Ovary (tissue), 9 donors: ENCODE results near the gene LUC7L3. TPM values are rescaled to one million over a fixed set of nuclear protein-coding genes. Genes with fewer than 3 reads are reported as not detected.
"Not testable (repeated sequence)": the region's sequence is repeated elsewhere in the genome, so short reads cannot be mapped to it uniquely, and the experiment has no call there.

Experiments
- DNase-seq, 5 donors: peaks; one replicate each; pipeline ENCODE4 v3.0.0-alpha.2; 2019 to 2020
- H3K27ac ChIP-seq, 2 donors: fragments of 200-600 bp; one replicate each; pipeline versions ENCODE4 v1.5.1 to v1.8.0; 2019 to 2022
- H3K27me3 ChIP-seq: fragments of 200-600 bp; one replicate; pipeline ENCODE4 v1.8.0; 2022
- H3K36me3 ChIP-seq: fragments of 200-600 bp; sonication (generic); one replicate; pipeline ENCODE4 v1.5.1; 2019
- H3K4me1 ChIP-seq: one replicate; pipeline ENCODE4 v1.8.1; 2013; ENCODE audit warnings: mild to moderate bottlenecking, moderate library complexity; ENCODE audit not compliant: insufficient read depth
- H3K4me3 ChIP-seq: fragments of 200-600 bp; sonication (generic); one replicate; pipeline ENCODE4 v1.5.1; 2017
- H3K9me3 ChIP-seq, 2 donors: fragments of 200-600 bp in 1 of 2; sonication (generic) in 1 of 2; one replicate each; pipeline versions ENCODE4 v1.5.1 to v1.8.1; 2013 to 2019; ENCODE audit warnings: mild to moderate bottlenecking in 1 of 2, moderate library complexity in 1 of 2
- CTCF ChIP-seq, 3 donors: fragments of 450-650 bp in 2 of 3; fragments of 200-600 bp in 1 of 3; IDR thresholded peaks; one replicate each; pipeline versions ENCODE4 v1.5.1 to v1.8.0; 2016 to 2022; ENCODE audit warnings: antibody characterized with exemption in 3 of 3, mild to moderate bottlenecking in 1 of 3
- EP300 ChIP-seq: sonication (generic); formaldehyde crosslinking; IDR thresholded peaks from one replicate; pipeline ENCODE4 v1.6.1; 2017; ENCODE audit warnings: antibody characterized with exemption
- POLR2A ChIP-seq: fragments of 450-650 bp; IDR thresholded peaks from one replicate; pipeline ENCODE4 v1.6.1; 2017; ENCODE audit warnings: antibody characterized with exemption, mild to moderate bottlenecking, moderate library complexity
- WGBS, 3 donors: extraction: QIAGEN DNeasy Blood & Tissue Kit in 1 of 3; methylation state at CpG; one replicate each; pipeline versions ENCODE4 v1.1.5 to v1.1.7; 2013 to 2017; 5-methylcytosine and 5-hydroxymethylcytosine counted together
- intact Hi-C, 4 donors: fragments of 100-400 bp; cut with DNase I; formaldehyde crosslinking; loops; one replicate each; pipeline versions ENCODE4 v1.11.0 to v1.15.1; 2022 to 2023
- polyA plus RNA-seq, 2 donors: library from polyadenylated mRNA; stranded (reverse); fragments of 200-250 nt in 1 of 2; fragments of 350-450 nt in 1 of 2; fragmentation: Illumina TruSeq in 1 of 2; extraction: RNeasy Lipid Tissue Mini Kit (QIAGEN cat#74804) in 1 of 2; gene quantifications; one replicate each; pipeline ENCODE4 v1.2.3, GENCODE V29; 2013 to 2014
- total RNA-seq, 7 donors: library from RNA; depleted of rRNA in 2 of 7; stranded (reverse); fragments of >200 nt in 2 of 7; fragmentation: NEBNext Ultra II Directional in 3 of 7; extraction: Animal tissue kit (Norgen Biotek cat#: 25700) in 3 of 7; gene quantifications; one replicate each; pipeline versions ENCODE4 v1.1.0 to v1.2.4, GENCODE V29; 2016 to 2023
- donor health status: DM: no; HTN: no; CAD: no; lungs with moderate emphysema.
- donor health status: DM: no; HTN: no; CAD: no.
- donor health status: Bipolar disorder and iron deficiency.
- donor health status: DM: yes; HTN: yes; CAD: no.
- donor health status: DM: no; HTN: no; CAD: no.
- donor health status: DM: yes; HTN: yes; CAD: no.

LUC7L3 gene
- total and polyA plus RNA-seq, 9 donors = 96.5 to 172 (median 139) TPM

- Histone ChIP-seq H3K9me3 (no peaks in the 10 kb centered on the region), H3K4me1 (peaks cover 4% of the 10 kb centered on the region), H3K27me3 (no peaks in the 10 kb centered on the region), H3K36me3 (no peaks in the 10 kb centered on the region), H3K4me3 (no peak overlapping the region), H3K27ac (no peak overlapping the region)
- 96 to 97% (median 97%) methylated on average over 5 of the region's 5 CpGs for WGBS, 3 donors
- TF ChIP-seq EP300 (no peak), POLR2A (no peak), CTCF (IDR thresholded peaks at IDR 0.05) (no peak)
- DNase-seq = peak in 1 of 5 donors; percentile 24
- intact Hi-C loops = loop anchor here in 3 of 4 donors (5.0 to 10.0 kb wide), 4 partner anchors 43 to 195 kb away; partner anchors contain the start of gene ABCC3 (in 1 of the 3)
Observed at GRCh38 chr17:50680126-50680525, 39.3 kb upstream of the LUC7L3 start.

- H3K4me3 ChIP-seq, H3K36me3 ChIP-seq, H3K9me3 ChIP-seq, H3K27ac ChIP-seq, H3K27me3 ChIP-seq, H3K4me1 ChIP-seq: not testable (repeated sequence)
- DNase-seq = peak in 1 of 5 donors; percentile 28
- intact Hi-C loops = loop anchor here in 3 of 4 donors (5.0 to 10.0 kb wide), 4 partner anchors 43 to 196 kb away; partner anchors contain the start of gene ABCC3 (in 1 of the 3)
- 69 to 73% (median 72%) methylated on average over 12 of the region's 12 CpGs for WGBS, 3 donors
Observed at GRCh38 chr17:50680543-50681262, 38.7 kb upstream of the LUC7L3 start.

- intact Hi-C loops = loop anchor here in 3 of 4 donors (5.0 to 10.0 kb wide), 4 partner anchors 44 to 197 kb away; partner anchors contain the start of gene ABCC3 (in 1 of the 3)
- Histone ChIP-seq H3K9me3 (no peaks in the 10 kb centered on the region), H3K4me1 (peaks cover 9% of the 10 kb centered on the region), H3K36me3 (no peaks in the 10 kb centered on the region), H3K27ac (no peak overlapping the region), H3K4me3 (no peak overlapping the region), H3K27me3 (no peaks in the 10 kb centered on the region)
- peak in 2 of 5 donors; percentile 59 to 71 for DNase-seq
- 55 to 59% (median 57%) methylated on average over 27 of the region's 27 CpGs for WGBS, 3 donors
- TF ChIP-seq CTCF (IDR thresholded peaks at IDR 0.05) = peak in 2 of 3 donors; percentile 63 to 64
- no peak for TF ChIP-seq EP300
Observed at GRCh38 chr17:50681263-50682200, 37.9 kb upstream of the LUC7L3 start.

- no peak for DNase-seq
- H3K9me3 ChIP-seq = no peaks in the 10 kb centered on the region
- intact Hi-C loops = loop anchor here in 3 of 4 donors (5.0 to 10.0 kb wide), 4 partner anchors 45 to 198 kb away; partner anchors contain the start of gene ABCC3 (in 1 of the 3)
- 78 to 87% (median 82%) methylated on average over 3 of the region's 3 CpGs for WGBS, 3 donors
- H3K36me3 ChIP-seq = no peaks in the 10 kb centered on the region
- H3K27me3 ChIP-seq = no peaks in the 10 kb centered on the region
- H3K4me1 ChIP-seq = peaks cover 12% of the 10 kb centered on the region
- no peak overlapping the region for H3K27ac ChIP-seq
- no peak overlapping the region for H3K4me3 ChIP-seq
- no peak for TF ChIP-seq EP300
Observed at GRCh38 chr17:50682441-50682840, 37.0 kb upstream of the LUC7L3 start.

GRCh38 chr17:50682938-50683337 lies 36.5 kb upstream of the LUC7L3 start:
- no peaks in the 10 kb centered on the region for H3K27me3 ChIP-seq
- 86 to 93% (median 90%) methylated on average over 3 of the region's 3 CpGs for WGBS, 3 donors

More at GRCh38 chr17:50682938-50683337, 36.5 kb upstream of the LUC7L3 start:
- Histone ChIP-seq H3K4me3 (no peak overlapping the region), H3K27ac (no peak overlapping the region), H3K4me1 (peaks cover 15% of the 10 kb centered on the region), H3K36me3 (no peaks in the 10 kb centered on the region), H3K9me3 (no peaks in the 10 kb centered on the region)
- DNase-seq = no peak
- TF ChIP-seq EP300 (no peak), CTCF (IDR thresholded peaks at IDR 0.05) (no peak), POLR2A (no peak)
- intact Hi-C loops = loop anchor here in 3 of 4 donors (5.0 to 10.0 kb wide), 4 partner anchors 46 to 198 kb away; partner anchors contain the start of gene ABCC3 (in 1 of the 3)
